K562 (cell line): Measurements from ENCODE around the gene CAMK1D. TPM values are rescaled to one million over a fixed set of nuclear protein-coding genes. Genes with fewer than 3 reads are reported as not detected.

ENCODE experiments used
- ATAC-seq: fragments of 200-7000 bp; cut with Tn5 transposase; 3 replicates; pipeline ENCODE4 v1.9.1; 2020; ENCODE audit warnings: moderate library complexity
- BruUV-seq: library from RNA; stranded (reverse); fragments of 400-500 nt; replicated peaks from 2 replicates; lab custom pipeline; 2021; lab: Mats Ljungman, UMichigan
- CTCF ChIA-PET: fragments of 300-600 bp; formaldehyde crosslinking; extraction: SDS; loops from one replicate; lab custom pipeline; 2021; ENCODE audit warnings: low intra/inter-chr PET ratio; lab: Yijun Ruan, JAX
- POLR2A ChIA-PET: fragments of 300-600, 350-650 bp; sonication (Branson Sonifier 250); formaldehyde crosslinking; extraction: SDS; loops from one replicate; lab custom pipeline; 2021; ENCODE audit warnings: antibody characterized with exemption, inconsistent platforms; lab: Yijun Ruan, JAX
- DNase-seq, 4 experiments: peaks; one replicate each; pipeline versions ENCODE4 v3.0.0 to v3.0.0-alpha.2; 2011 to 2018; ENCODE audit warnings: low spot score in 3 of 4, mixed read lengths in 3 of 4; ENCODE audit errors: extremely low read depth in 1 of 4
- FAIRE-seq: peaks from 2 replicates; lab custom pipeline; 2011; peaks lifted over from hg19 to GRCh38; lab: Jason Lieb, UNC
- H2AFZ ChIP-seq: 2 replicates; pipeline ENCODE4 v1.6.0; 2011; ENCODE audit warnings: low read depth, low read length, control low read depth, inconsistent platforms
- H3K27ac ChIP-seq: fragments of 200-600 bp; 3 replicates; pipeline ENCODE4 v1.8.0; 2011; ENCODE audit warnings: low read depth, mild to moderate bottlenecking, control low read depth, inconsistent platforms, low read length, moderate library complexity, mixed read lengths; ENCODE audit errors: extremely low read depth
- H3K27me3 ChIP-seq, 2 experiments: fragments of 300-600 bp in 1 of 2; 2 replicates in 1 of 2; 3 replicates in 1 of 2; pipeline versions ENCODE4 v1.6.0 to v1.8.0; 2011; ENCODE audit warnings: inconsistent platforms in 2 of 2, low read length in 2 of 2, mild to moderate bottlenecking in 1 of 2, mixed read lengths in 1 of 2, moderate library complexity in 1 of 2; ENCODE audit not compliant: control insufficient read depth in 2 of 2, insufficient read depth in 2 of 2
- H3K36me3 ChIP-seq: fragments of 300-600 bp; 3 replicates; pipeline ENCODE4 v1.8.0; 2011; ENCODE audit warnings: mild to moderate bottlenecking, low read length, inconsistent platforms; ENCODE audit not compliant: control insufficient read depth, insufficient read depth
- H3K4me1 ChIP-seq, 2 experiments: fragments of 200-600 bp in 1 of 2; replicated peaks in 1 of 2; 2 replicates in 1 of 2; 3 replicates in 1 of 2; pipeline versions ENCODE4 v1.5.1 to v1.8.0; 2011; ENCODE audit warnings: inconsistent platforms in 2 of 2, low read length in 2 of 2, mild to moderate bottlenecking in 1 of 2, mixed read lengths in 1 of 2, moderate library complexity in 1 of 2; ENCODE audit not compliant: control insufficient read depth in 2 of 2, insufficient read depth in 2 of 2
- H3K4me2 ChIP-seq: 2 replicates; pipeline ENCODE4 v1.6.1; 2011; ENCODE audit warnings: low read length, control low read depth, inconsistent platforms, mixed read lengths; ENCODE audit not compliant: insufficient read depth
- H3K4me3 ChIP-seq: fragments of 200-600 bp; sonication (generic), shearing (Covaris generic); 2 replicates; pipeline ENCODE4 v1.5.1; 2016; ENCODE audit warnings: control low read depth, inconsistent platforms
- H3K79me2 ChIP-seq: fragments of 200-600 bp; 3 replicates; pipeline ENCODE4 v1.8.0; 2011; ENCODE audit warnings: low read length, inconsistent platforms; ENCODE audit not compliant: control insufficient read depth, insufficient read depth
- H3K9ac ChIP-seq, 2 experiments: 2 replicates each; pipeline versions ENCODE4 v1.6.0 to v1.6.1; 2011; ENCODE audit warnings: low read depth in 2 of 2, low read length in 2 of 2, control low read depth in 1 of 2, inconsistent platforms in 1 of 2, mild to moderate bottlenecking in 1 of 2, mixed read lengths in 1 of 2; ENCODE audit not compliant: insufficient read depth in 1 of 2
- H3K9me1 ChIP-seq: one replicate; pipeline ENCODE4 v1.6.0; 2011; ENCODE audit warnings: inconsistent platforms, mild to moderate bottlenecking, low read length, moderate library complexity; ENCODE audit not compliant: control insufficient read depth, insufficient read depth
- H3K9me3 ChIP-seq: replicated peaks from 2 replicates; pipeline ENCODE4 v1.5.1; 2011; ENCODE audit warnings: low read depth, low read length, inconsistent platforms; ENCODE audit not compliant: control insufficient read depth, insufficient read depth
- H4K20me1 ChIP-seq: replicated peaks from 2 replicates; pipeline ENCODE4 v1.6.1; 2011; ENCODE audit warnings: low read length, inconsistent platforms, mixed read lengths; ENCODE audit not compliant: control insufficient read depth, insufficient read depth
- FOSL1 ChIP-seq: fragments of 200-800 bp; sonication (Bioruptor generic); conservative IDR thresholded peaks from 2 replicates; pipeline ENCODE4 v1.6.1; 2016; ENCODE audit warnings: missing genetic modification characterization, missing compliant biosample characterization
- IFI16 ChIP-seq: fragments of 250-450 bp; sonication (Bioruptor Pico); IDR thresholded peaks from 2 replicates; pipeline ENCODE4 v2.1.2; 2022; ENCODE audit warnings: mild to moderate bottlenecking, inconsistent platforms
- SOX6 ChIP-seq: fragments of 450-650 bp; IDR thresholded peaks from 2 replicates; pipeline ENCODE4 v1.6.1; 2014; ENCODE audit warnings: mild to moderate bottlenecking
- WGBS: fragments of 100-300 bp; shearing (Covaris generic); methylation state at CpG from one replicate; pipeline ENCODE4 v1.1.6; 2016; ENCODE audit warnings: low coverage, mixed read lengths; ENCODE audit not compliant: insufficient coverage; ENCODE audit errors: missing lambda C conversion rate; 5-methylcytosine and 5-hydroxymethylcytosine counted together
- in situ Hi-C: fragments of 300-500 bp; cut with MboI; formaldehyde crosslinking; loops from 4 replicates; pipeline ENCODE4 v1.15.0; 2018; ENCODE audit warnings: inconsistent platforms, mixed read lengths
- intact Hi-C: fragments of 100-400 bp; cut with micrococcal nuclease; formaldehyde crosslinking; loops from 2 replicates; pipeline ENCODE4 v1.14.2; 2022
- polyA plus RNA-seq, 8 experiments: library from polyadenylated mRNA; depleted of rRNA in 4 of 8; stranded (reverse) in 5 of 8; unstranded in 3 of 8; fragments of >200 nt; fragmentation: Nextera tagmentation in 2 of 8; fragmentation: Illumina TruSeq in 1 of 8; extraction: Ambion mirVana in 2 of 8; extraction: Trizol in 1 of 8; gene quantifications; 2 replicates each; pipeline versions ENCODE4 v1.2.1 to v1.2.3, GENCODE V29; 2011 to 2014; ENCODE audit warnings: inconsistent platforms in 1 of 8, missing spikeins in 1 of 8
- total RNA-seq, 7 experiments: library from RNA; depleted of rRNA in 6 of 7; stranded (reverse); fragments of >200 nt in 6 of 7; fragmentation: Illumina TruSeq in 2 of 7; extraction: Trizol in 2 of 7; gene quantifications; 2 replicates each; pipeline versions ENCODE4 v1.2.1 to v1.2.3, GENCODE V29; 2011 to 2021; ENCODE audit warnings: low replicate concordance in 1 of 7

Gene CAMK1D
- total and polyA plus RNA-seq, 9 of the 15 experiments (the other 6 are each of a cell fraction or from before 2014, with no cell fraction given): 0.12 to 0.24 (median 0.20) TPM; not detected in 5

DNA sequence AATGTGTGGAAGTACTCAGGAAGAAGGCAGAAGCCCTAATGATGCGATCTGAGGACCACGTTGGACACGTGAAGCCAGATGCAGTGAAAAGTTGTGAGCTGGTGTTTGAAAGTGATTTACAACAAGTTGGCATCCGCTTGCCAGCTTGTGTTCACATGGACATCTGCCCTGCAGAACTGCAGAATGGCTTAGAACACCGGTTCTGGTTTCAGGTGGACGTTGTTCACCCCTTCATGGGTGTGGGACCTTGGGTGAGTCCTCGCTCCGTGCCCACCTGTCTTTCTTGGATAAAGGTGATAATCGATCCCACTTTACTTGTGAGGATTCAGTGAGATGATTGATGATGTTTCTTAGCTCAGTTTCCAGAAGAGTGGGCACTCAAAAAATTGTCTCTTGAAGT lies 53.8 kb downstream of the CAMK1D start:
- DNase-seq (no peak), FAIRE-seq (no peak), ATAC-seq (no peak)
- intact Hi-C loops (loop anchor here (10.0 kb wide), 1 partner anchor 138 kb away; no protein-coding TSS in a partner anchor), in situ Hi-C loops (no loop called here)
- H3K27me3 ChIP-seq: peaks cover 19 to 45% of the 10 kb centered on the region in 2 experiments; a peak in 4 of 5 replicates
- 2% methylated on average over 9 of the region's 9 CpGs for WGBS
- H3K9ac ChIP-seq: no peak overlapping the region
- H3K27ac ChIP-seq: no peak overlapping the region
- no peak overlapping the region for H3K4me2 ChIP-seq
- no TSS peak for BruUV-seq
- H3K36me3 ChIP-seq: no peaks in the 10 kb centered on the region
- POLR2A ChIA-PET: no interaction called here
- H3K4me3 ChIP-seq: no peak overlapping the region
- no peaks in the 10 kb centered on the region for H3K9me1 ChIP-seq
- H4K20me1 ChIP-seq: peaks cover 5% of the 10 kb centered on the region; the same call in 1 of the 2 replicates
- H3K4me1 ChIP-seq: no peaks in the 10 kb centered on the region; a peak in 1 of 5 replicates
- no peaks in the 10 kb centered on the region for H3K9me3 ChIP-seq
- no peak overlapping the region for H2AFZ ChIP-seq
- CTCF ChIA-PET: no interaction called here
- no peaks in the 10 kb centered on the region for H3K79me2 ChIP-seq
- TF ChIP-seq SOX6 (no peak), IFI16 (CRISPR knock-in tag) (no peak), FOSL1 (tag) (no peak)
